Measurements from ENCODE around the gene POMT2.
"Not testable (repeated sequence)": the region's sequence is repeated elsewhere in the genome, so short reads cannot be mapped to it uniquely, and the experiment has no call there.

Gene POMT2

GRCh38 chr14:77322250-77322902, 1.7 kb upstream of the POMT2 start:
- TF ChIP-seq CTCF (IDR thresholded peaks at IDR 0.05; ENCODE audit: poor library complexity, severe bottlenecking) = no peak
- peak overlapping the region; percentile 90 for H3K4me3 ChIP-seq (ENCODE audit: severe bottlenecking)
- H3K27me3 ChIP-seq (ENCODE audit: insufficient read depth, poor library complexity, severe bottlenecking) = no peaks in the 10 kb centered on the region
- DNase-seq (ENCODE audit: low spot score) (no peak), ATAC-seq (ENCODE audit: low read depth) (no peak)
- peak overlapping the region; percentile 70 for H3K27ac ChIP-seq (ENCODE audit: poor library complexity, severe bottlenecking)
- H3K36me3 ChIP-seq (ENCODE audit: low read depth) = no peaks in the 10 kb centered on the region
- H3K4me1 ChIP-seq (ENCODE audit: insufficient read depth, poor library complexity, severe bottlenecking) = peaks cover 10% of the 10 kb centered on the region
- H3K9me3 ChIP-seq (ENCODE audit: severe bottlenecking) = no peaks in the 10 kb centered on the region

- Histone ChIP-seq H3K4me3 (ENCODE audit: severe bottlenecking) (no peak overlapping the region), H3K36me3 (ENCODE audit: low read depth) (no peaks in the 10 kb centered on the region), H3K4me1 (ENCODE audit: insufficient read depth, poor library complexity, severe bottlenecking) (peaks cover 17% of the 10 kb centered on the region), H3K27me3 (ENCODE audit: insufficient read depth, poor library complexity, severe bottlenecking) (no peaks in the 10 kb centered on the region), H3K9me3 (ENCODE audit: severe bottlenecking) (no peaks in the 10 kb centered on the region), H3K27ac (ENCODE audit: poor library complexity, severe bottlenecking) (peak overlapping the region; percentile 70)
- TF ChIP-seq CTCF (IDR thresholded peaks at IDR 0.05; ENCODE audit: poor library complexity, severe bottlenecking) = no peak
- ATAC-seq (ENCODE audit: low read depth) = no peak
- no peak for DNase-seq (ENCODE audit: low spot score)
Measured at GRCh38 chr14:77319422-77319821, 1.3 kb downstream of the POMT2 start.

- not testable (repeated sequence) for H3K27me3 ChIP-seq (ENCODE audit: insufficient read depth, poor library complexity, severe bottlenecking); H3K27ac ChIP-seq (ENCODE audit: poor library complexity, severe bottlenecking); H3K36me3 ChIP-seq (ENCODE audit: low read depth); H3K4me3 ChIP-seq (ENCODE audit: severe bottlenecking); ATAC-seq (ENCODE audit: low read depth); H3K9me3 ChIP-seq (ENCODE audit: severe bottlenecking); DNase-seq (ENCODE audit: low spot score)
- peaks cover 23% of the 10 kb centered on the region for H3K4me1 ChIP-seq (ENCODE audit: insufficient read depth, poor library complexity, severe bottlenecking)
Measured at GRCh38 chr14:77318756-77319155, 1.9 kb downstream of the POMT2 start.

- peaks cover 28% of the 10 kb centered on the region for H3K4me1 ChIP-seq (ENCODE audit: insufficient read depth, poor library complexity, severe bottlenecking)
- H3K27ac ChIP-seq (ENCODE audit: poor library complexity, severe bottlenecking) = no peak overlapping the region
- ATAC-seq (ENCODE audit: low read depth) = no peak
- H3K9me3 ChIP-seq (ENCODE audit: severe bottlenecking) = no peaks in the 10 kb centered on the region
- TF ChIP-seq CTCF (IDR thresholded peaks at IDR 0.05; ENCODE audit: poor library complexity, severe bottlenecking) = no peak
- no peak overlapping the region for H3K4me3 ChIP-seq (ENCODE audit: severe bottlenecking)
- H3K27me3 ChIP-seq (ENCODE audit: insufficient read depth, poor library complexity, severe bottlenecking) = no peaks in the 10 kb centered on the region
- no peaks in the 10 kb centered on the region for H3K36me3 ChIP-seq (ENCODE audit: low read depth)
- DNase-seq (ENCODE audit: low spot score) = no peak
Measured at GRCh38 chr14:77318006-77318553, 2.6 kb downstream of the POMT2 start.

GRCh38 chr14:77316872-77317301, 3.8 kb downstream of the POMT2 start:
- H3K4me1 ChIP-seq (ENCODE audit: insufficient read depth, poor library complexity, severe bottlenecking) = peaks cover 23% of the 10 kb centered on the region
- no peak overlapping the region for H3K4me3 ChIP-seq (ENCODE audit: severe bottlenecking)
- H3K9me3 ChIP-seq (ENCODE audit: severe bottlenecking) = no peaks in the 10 kb centered on the region
- ATAC-seq (ENCODE audit: low read depth) = no peak
- no peak for TF ChIP-seq CTCF (IDR thresholded peaks at IDR 0.05; ENCODE audit: poor library complexity, severe bottlenecking)
- H3K36me3 ChIP-seq (ENCODE audit: low read depth) = no peaks in the 10 kb centered on the region
- DNase-seq (ENCODE audit: low spot score) = peak; percentile 68
- H3K27ac ChIP-seq (ENCODE audit: poor library complexity, severe bottlenecking) = peak overlapping the region; percentile 19
- H3K27me3 ChIP-seq (ENCODE audit: insufficient read depth, poor library complexity, severe bottlenecking) = no peaks in the 10 kb centered on the region
